ENCODE measurements around the gene NIP7. TPM values are rescaled to one million over a fixed set of nuclear protein-coding genes. Genes with fewer than 3 reads are reported as not detected.
"Not testable (repeated sequence)": the region's sequence is repeated elsewhere in the genome, so short reads cannot be mapped to it uniquely, and the experiment has no call there.

The NIP7 gene
- total RNA-seq: 10 to 100 TPM; 30.9 to 31.9 TPM
- 10 to 100 TPM; 23.4 to 24.4 TPM for polyA plus RNA-seq

GRCh38 chr16:69339289-69340094 lies at the start of gene NIP7, which contains the start of gene COG8:
Gene NIP7, plus strand, starts transcription at chr16:69339772. Its CDS starts 58 bp downstream, at chr16:69339830.
Gene COG8, minus strand, starts transcription at chr16:69339564. Its CDS starts 12 bp downstream, at chr16:69339552.
- Mint-ChIP-seq H3K4me3 (peak within 1 kb of the TSS; percentile 96 to 100 (median 100)), H3K27me3 (no peaks in the 10 kb centered on the region), H3K27ac (peak within 1 kb of the TSS; percentile 96 to 100 (median 99)), H3K36me3 (peaks cover 27 to 52% of the 10 kb centered on the region in 2 donors), H3K4me1 (peaks cover 34 to 74% (median 51%) of the 10 kb centered on the region in 4 donors), H3K9me3 (no peaks in the 10 kb centered on the region)
- DNase-seq: peak; percentile 90 to 94 (median 91)
- Histone ChIP-seq H3K4me1 (ENCODE audit: insufficient read depth, low read length) (peaks cover 39% of the 10 kb centered on the region), H3K4me3 (ENCODE audit: low read length in 2 of 2) (peak within 1 kb of the TSS; percentile 77 to 97), H3K27me3 (ENCODE audit: insufficient read depth, low read length) (no peaks in the 10 kb centered on the region), H3K9me3 (ENCODE audit: control insufficient read depth in 1 of 2, low read length in 2 of 2) (no peaks in the 10 kb centered on the region), H3K36me3 (ENCODE audit: insufficient read depth, low read length) (peaks cover 26% of the 10 kb centered on the region), H3K27ac (ENCODE audit: low read depth, low read length) (peak within 1 kb of the TSS; percentile 81)
- ChIA-PET POLR2A (ENCODE audit: partially characterized antibody) (interaction anchor here (0.7 to 5.0 kb wide), 12 partner anchors 11 to 226 kb away, joined by 3 to 116 read pairs (median 4); partner anchors contain the start of genes CHTF8, PDF, SNTB2 and TERF2), CTCF (ENCODE audit: partially characterized antibody) (interaction anchor here (0.7 to 2.2 kb wide), 9 partner anchors 10 to 1019 kb away, joined by 3 to 9 read pairs (median 4); partner anchors contain the start of gene VPS4A)
- intact Hi-C loops (cut with micrococcal nuclease): loop anchor here (1.0 to 10.0 kb wide), 6 partner anchors 9 to 226 kb away; partner anchors contain the start of genes CYB5B, NFAT5, PDF and VPS4A

DNA sequence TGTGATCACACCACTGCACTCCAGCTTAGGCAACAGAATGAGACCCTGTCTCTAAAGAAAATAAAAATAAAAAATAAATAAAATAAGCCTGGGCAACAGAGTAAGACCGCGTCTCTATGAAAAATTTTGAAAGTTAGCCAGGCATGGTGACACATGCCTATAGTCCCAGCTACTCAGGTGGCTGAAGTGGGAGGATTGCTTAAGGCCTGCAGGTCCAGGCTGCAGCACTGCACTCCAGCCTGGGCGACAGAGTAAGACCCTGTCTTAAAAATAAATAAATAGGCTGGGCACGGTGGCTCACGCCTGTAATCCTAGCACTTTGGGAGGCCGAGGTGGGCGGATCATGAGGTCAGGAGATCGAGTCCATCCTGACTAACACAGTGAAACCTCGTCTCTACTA lies 47.9 kb upstream of the NIP7 start:
- H3K9me3 Mint-ChIP-seq; H3K36me3 Mint-ChIP-seq; H3K4me1 Mint-ChIP-seq; H3K4me3 ChIP-seq (ENCODE audit: low read length in 2 of 2); H3K4me3 Mint-ChIP-seq; H3K27ac Mint-ChIP-seq; DNase-seq; H3K36me3 ChIP-seq (ENCODE audit: insufficient read depth, low read length); H3K9me3 ChIP-seq (ENCODE audit: control insufficient read depth in 1 of 2, low read length in 2 of 2); intact Hi-C loops (cut with micrococcal nuclease); H3K27ac ChIP-seq (ENCODE audit: low read depth, low read length); H3K4me1 ChIP-seq (ENCODE audit: insufficient read depth, low read length); H3K27me3 ChIP-seq (ENCODE audit: insufficient read depth, low read length); POLR2A ChIA-PET (ENCODE audit: partially characterized antibody); H3K27me3 Mint-ChIP-seq: not testable (repeated sequence)
- CTCF ChIA-PET (ENCODE audit: partially characterized antibody): interaction anchor here (11.1 kb wide), 1 partner anchor 141 kb away, joined by 297 read pairs; no protein-coding TSS in a partner anchor

DNA sequence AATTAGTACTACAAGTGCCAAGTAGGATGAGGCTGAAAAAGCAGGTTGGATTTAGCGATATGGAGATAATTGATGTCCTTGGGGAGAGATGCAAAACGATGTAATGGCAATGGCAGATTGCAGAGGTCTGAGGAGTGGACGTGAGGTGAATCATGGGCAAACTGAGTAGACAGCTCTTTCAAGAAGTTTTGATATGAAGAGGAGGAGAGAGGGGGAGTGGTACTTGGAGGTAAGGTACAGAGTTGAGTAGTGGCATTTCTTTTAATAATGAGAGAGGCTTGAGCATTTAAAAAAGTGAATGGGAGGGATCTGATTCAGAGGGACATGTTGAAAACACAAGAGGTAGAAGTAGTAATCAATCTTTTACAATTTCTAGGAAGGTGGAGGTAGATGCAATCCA lies 46.2 kb upstream of the NIP7 start:
- CTCF ChIA-PET (ENCODE audit: partially characterized antibody): interaction anchor here (11.1 kb wide), 1 partner anchor 143 kb away, joined by 297 read pairs; no protein-coding TSS in a partner anchor

DNA sequence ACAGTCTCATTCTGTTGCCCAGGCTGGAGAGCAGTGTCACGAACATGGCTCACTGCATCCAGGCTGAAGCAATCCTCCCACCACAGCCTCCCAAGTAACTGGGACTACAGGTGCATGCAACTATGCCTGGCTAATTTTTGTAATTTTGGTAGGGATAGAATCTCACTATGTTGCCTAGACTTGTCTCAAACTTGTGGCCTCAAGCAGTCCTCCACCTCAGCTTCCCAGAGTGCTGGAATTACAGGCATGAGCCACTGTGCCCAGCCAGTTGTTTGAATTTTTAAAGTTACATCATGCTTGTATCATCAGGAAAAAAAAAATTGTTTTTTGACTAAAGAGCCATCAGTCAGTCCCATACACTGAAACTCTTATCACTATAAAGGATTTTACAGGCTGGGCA lies 45.5 kb upstream of the NIP7 start:
- POLR2A ChIA-PET (ENCODE audit: partially characterized antibody): no interaction called here

More for the DNA sequence above, 46.2 kb upstream of the NIP7 start:
- peaks cover 3 to 10% of the 10 kb centered on the region in 2 donors for H3K36me3 Mint-ChIP-seq
- no peaks in the 10 kb centered on the region for H3K9me3 Mint-ChIP-seq
- intact Hi-C loops (cut with micrococcal nuclease): no loop called here
- peaks cover 0 to 4% (median 2%) of the 10 kb centered on the region in 4 donors for H3K4me1 Mint-ChIP-seq
- no peaks in the 10 kb centered on the region for H3K36me3 ChIP-seq (ENCODE audit: insufficient read depth, low read length)
- H3K4me3 ChIP-seq (ENCODE audit: low read length in 2 of 2): no peak overlapping the region
- H3K27me3 Mint-ChIP-seq: no peaks in the 10 kb centered on the region
- no peaks in the 10 kb centered on the region for H3K9me3 ChIP-seq (ENCODE audit: control insufficient read depth in 1 of 2, low read length in 2 of 2)
- no peaks in the 10 kb centered on the region for H3K27me3 ChIP-seq (ENCODE audit: insufficient read depth, low read length)
- POLR2A ChIA-PET (ENCODE audit: partially characterized antibody): no interaction called here
- DNase-seq: no peak
- no peaks in the 10 kb centered on the region for H3K4me1 ChIP-seq (ENCODE audit: insufficient read depth, low read length)
- peak overlapping the region in 5 of 7 donors; percentile 1 to 88 (median 37) for H3K27ac Mint-ChIP-seq
- H3K4me3 Mint-ChIP-seq: peak overlapping the region in 1 of 8 donors; percentile 0
- no peak overlapping the region for H3K27ac ChIP-seq (ENCODE audit: low read depth, low read length)

GRCh38 chr16:69296771-69297170 lies 42.8 kb upstream of the NIP7 start:
- H3K36me3 Mint-ChIP-seq: peaks cover 14 to 27% of the 10 kb centered on the region in 2 donors
- H3K27me3 Mint-ChIP-seq; H3K4me1 Mint-ChIP-seq; H3K27ac Mint-ChIP-seq; H3K4me1 ChIP-seq (ENCODE audit: insufficient read depth, low read length); H3K27ac ChIP-seq (ENCODE audit: low read depth, low read length); DNase-seq; H3K9me3 Mint-ChIP-seq; POLR2A ChIA-PET (ENCODE audit: partially characterized antibody); H3K9me3 ChIP-seq (ENCODE audit: control insufficient read depth in 1 of 2, low read length in 2 of 2); H3K4me3 Mint-ChIP-seq; H3K27me3 ChIP-seq (ENCODE audit: insufficient read depth, low read length); intact Hi-C loops (cut with micrococcal nuclease); H3K4me3 ChIP-seq (ENCODE audit: low read length in 2 of 2): not testable (repeated sequence)
- peaks cover 16% of the 10 kb centered on the region for H3K36me3 ChIP-seq (ENCODE audit: insufficient read depth, low read length)
- CTCF ChIA-PET (ENCODE audit: partially characterized antibody): interaction anchor here (0.7 to 1.5 kb wide), 2 partner anchors 9 to 174 kb away, joined by 4 to 5 read pairs; no protein-coding TSS in a partner anchor

More for the DNA sequence above, 45.5 kb upstream of the NIP7 start:
- H3K9me3 Mint-ChIP-seq: no peaks in the 10 kb centered on the region
- H3K27me3 Mint-ChIP-seq: no peaks in the 10 kb centered on the region
- H3K4me3 ChIP-seq (ENCODE audit: low read length in 2 of 2): no peak overlapping the region
- no peak overlapping the region for H3K27ac ChIP-seq (ENCODE audit: low read depth, low read length)
- intact Hi-C loops (cut with micrococcal nuclease): no loop called here
- H3K27me3 ChIP-seq (ENCODE audit: insufficient read depth, low read length): no peaks in the 10 kb centered on the region
- no peak overlapping the region for H3K4me3 Mint-ChIP-seq
- H3K9me3 ChIP-seq (ENCODE audit: control insufficient read depth in 1 of 2, low read length in 2 of 2): no peaks in the 10 kb centered on the region
- H3K4me1 ChIP-seq (ENCODE audit: insufficient read depth, low read length): no peaks in the 10 kb centered on the region
- no peak overlapping the region for H3K27ac Mint-ChIP-seq
- peaks cover 0 to 4% (median 2%) of the 10 kb centered on the region in 4 donors for H3K4me1 Mint-ChIP-seq
- CTCF ChIA-PET (ENCODE audit: partially characterized antibody): no interaction called here
- H3K36me3 Mint-ChIP-seq: peaks cover 6 to 10% of the 10 kb centered on the region in 2 donors
- DNase-seq: no peak
- no peaks in the 10 kb centered on the region for H3K36me3 ChIP-seq (ENCODE audit: insufficient read depth, low read length)

- Histone ChIP-seq H3K27ac (ENCODE audit: low read depth, low read length) (no peak overlapping the region), H3K9me3 (ENCODE audit: control insufficient read depth in 1 of 2, low read length in 2 of 2) (no peaks in the 10 kb centered on the region), H3K4me3 (ENCODE audit: low read length in 2 of 2) (no peak overlapping the region), H3K36me3 (ENCODE audit: insufficient read depth, low read length) (peaks cover 17% of the 10 kb centered on the region), H3K27me3 (ENCODE audit: insufficient read depth, low read length) (no peaks in the 10 kb centered on the region), H3K4me1 (ENCODE audit: insufficient read depth, low read length) (no peaks in the 10 kb centered on the region)
- CTCF ChIA-PET (ENCODE audit: partially characterized antibody): interaction anchor here (1.5 kb wide), 1 partner anchor 11 kb away, joined by 5 read pairs; no protein-coding TSS in a partner anchor
- POLR2A ChIA-PET (ENCODE audit: partially characterized antibody): no interaction called here
- intact Hi-C loops (cut with micrococcal nuclease): no loop called here
- H3K4me3 Mint-ChIP-seq: no peak overlapping the region
- H3K27ac Mint-ChIP-seq: peak overlapping the region in 2 of 7 donors; percentile 29 to 30
- DNase-seq: no peak
- H3K4me1 Mint-ChIP-seq: peaks cover 0 to 4% (median 2%) of the 10 kb centered on the region in 4 donors
- H3K27me3 Mint-ChIP-seq: no peaks in the 10 kb centered on the region
- peaks cover 17 to 32% of the 10 kb centered on the region in 2 donors for H3K36me3 Mint-ChIP-seq
- no peaks in the 10 kb centered on the region for H3K9me3 Mint-ChIP-seq
Observed at GRCh38 chr16:69298261-69298660, 41.3 kb upstream of the NIP7 start.

DNA sequence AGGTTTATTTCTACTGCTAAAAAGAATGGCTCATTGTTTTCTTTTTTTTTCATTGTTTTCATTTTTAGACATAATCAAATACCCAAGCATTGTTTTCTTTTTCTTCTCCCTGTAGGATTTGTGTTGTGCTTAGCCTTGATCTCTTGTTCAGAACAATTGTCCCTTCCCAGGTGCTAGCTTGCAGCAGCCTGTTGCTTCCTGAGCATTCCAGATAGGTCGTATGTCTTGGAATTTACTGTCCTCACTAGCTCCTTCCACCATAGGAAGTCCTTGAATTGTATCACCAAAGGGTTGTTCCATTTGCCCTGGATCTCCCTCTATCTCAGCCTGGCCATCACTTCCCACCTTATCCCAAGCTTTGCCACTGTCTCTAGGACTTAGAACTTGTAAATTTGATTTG lies 38.4 kb upstream of the NIP7 start:
- no peaks in the 10 kb centered on the region for H3K9me3 ChIP-seq (ENCODE audit: control insufficient read depth in 1 of 2, low read length in 2 of 2)
- Mint-ChIP-seq H3K9me3 (no peaks in the 10 kb centered on the region), H3K27ac (peak overlapping the region in 2 of 7 donors; percentile 30 to 83), H3K4me3 (no peak overlapping the region), H3K27me3 (no peaks in the 10 kb centered on the region), H3K36me3 (peaks cover 17 to 34% of the 10 kb centered on the region in 2 donors), H3K4me1 (no peaks in the 10 kb centered on the region)
- peaks cover 17% of the 10 kb centered on the region for H3K36me3 ChIP-seq (ENCODE audit: insufficient read depth, low read length)
- ChIA-PET CTCF (ENCODE audit: partially characterized antibody) (interaction anchor here (1.6 kb wide), 1 partner anchor 13 kb away, joined by 5 read pairs; no protein-coding TSS in a partner anchor), POLR2A (ENCODE audit: partially characterized antibody) (interaction anchor here (0.6 kb wide), 1 partner anchor 108 kb away, joined by 3 read pairs; no protein-coding TSS in a partner anchor)
- intact Hi-C loops (cut with micrococcal nuclease): no loop called here
- H3K4me1 ChIP-seq (ENCODE audit: insufficient read depth, low read length): no peaks in the 10 kb centered on the region
- DNase-seq: no peak
- no peak overlapping the region for H3K4me3 ChIP-seq (ENCODE audit: low read length in 2 of 2)
- H3K27ac ChIP-seq (ENCODE audit: low read depth, low read length): no peak overlapping the region
- no peaks in the 10 kb centered on the region for H3K27me3 ChIP-seq (ENCODE audit: insufficient read depth, low read length)

All from CD4-positive, alpha-beta memory T cell (primary cell).